SW 1271 (cell line): Measurements from ENCODE around the gene DNAJC2.
"Not testable (repeated sequence)": the region's sequence is repeated elsewhere in the genome, so short reads cannot be mapped to it uniquely, and the experiment has no call there.

Experiments
- DNase-seq, 2 experiments: peaks; one replicate each; lab custom pipeline; 2025; lab: John Stamatoyannopoulos, UW

Gene DNAJC2

GRCh38 chr7:103266229-103266628, 78.3 kb downstream of the DNAJC2 start:
- DNase-seq: not testable (repeated sequence)

- not testable (repeated sequence) for DNase-seq
Observed at GRCh38 chr7:103264054-103264453, 80.5 kb downstream of the DNAJC2 start.
